Trophoblast cell (in vitro differentiated cells and primary cell): ENCODE results near the gene RBM19.

Experiments used
- DNase-seq, 2 donors: peaks; one replicate each; pipeline ENCODE4 v3.0.0-alpha.2; 2016
- H2AFZ ChIP-seq: 2 replicates; pipeline ENCODE4 v1.6.1; 2013; ENCODE audit warnings: low read length, moderate library complexity, mild to moderate bottlenecking; ENCODE audit not compliant: insufficient read depth, poor library complexity
- H2AK5ac ChIP-seq: 2 replicates; pipeline ENCODE4 v1.6.1; 2013; ENCODE audit warnings: mild to moderate bottlenecking, low read length
- H2BK120ac ChIP-seq: 2 replicates; pipeline ENCODE4 v1.6.1; 2013; ENCODE audit warnings: low read length, mild to moderate bottlenecking, moderate library complexity; ENCODE audit not compliant: insufficient read depth, poor library complexity
- H2BK12ac ChIP-seq: 2 replicates; pipeline ENCODE4 v1.6.1; 2013; ENCODE audit warnings: mild to moderate bottlenecking, low read length, moderate library complexity
- H2BK5ac ChIP-seq: 2 replicates; pipeline ENCODE4 v1.6.1; 2013; ENCODE audit warnings: low read length, low read depth, moderate library complexity, mild to moderate bottlenecking; ENCODE audit not compliant: poor library complexity
- H3K14ac ChIP-seq: 2 replicates; pipeline ENCODE4 v1.6.1; 2013; ENCODE audit warnings: mild to moderate bottlenecking, low read length
- H3K18ac ChIP-seq: 2 replicates; pipeline ENCODE4 v1.6.1; 2013; ENCODE audit warnings: mild to moderate bottlenecking, low read length
- H3K23ac ChIP-seq: 2 replicates; pipeline ENCODE4 v1.6.1; 2013; ENCODE audit warnings: low read length
- H3K27ac ChIP-seq: 2 replicates; pipeline ENCODE4 v1.5.1; 2013; ENCODE audit warnings: low read depth, mild to moderate bottlenecking, inconsistent platforms, low read length, moderate library complexity
- H3K27me3 ChIP-seq: 2 replicates; pipeline ENCODE4 v1.6.1; 2013; ENCODE audit warnings: inconsistent platforms, mild to moderate bottlenecking, low read length, moderate library complexity; ENCODE audit not compliant: insufficient read depth
- H3K36me3 ChIP-seq, 2 experiments: 1 replicate in 1 of 2; 2 replicates in 1 of 2; pipeline ENCODE4 v1.6.1; 2013; ENCODE audit warnings: low read length in 2 of 2, mild to moderate bottlenecking in 2 of 2, moderate library complexity in 1 of 2; ENCODE audit not compliant: insufficient read depth in 2 of 2, control insufficient read depth in 1 of 2
- H3K4ac ChIP-seq: 2 replicates; pipeline ENCODE4 v1.6.1; 2013; ENCODE audit warnings: low read depth, mild to moderate bottlenecking, low read length, moderate library complexity
- H3K4me1 ChIP-seq, 2 experiments: 1 replicate in 1 of 2; 2 replicates in 1 of 2; pipeline ENCODE4 v1.6.1; 2013; ENCODE audit warnings: low read length in 2 of 2, mild to moderate bottlenecking in 2 of 2, moderate library complexity in 1 of 2; ENCODE audit not compliant: insufficient read depth in 2 of 2, control insufficient read depth in 1 of 2
- H3K4me2 ChIP-seq: 2 replicates; pipeline ENCODE4 v1.6.1; 2013; ENCODE audit warnings: inconsistent platforms, mild to moderate bottlenecking, low read length, moderate library complexity
- H3K4me3 ChIP-seq: 2 replicates; pipeline ENCODE4 v1.5.1; 2013; ENCODE audit warnings: mild to moderate bottlenecking, low read depth, low read length, inconsistent platforms
- H3K79me1 ChIP-seq: one replicate; pipeline ENCODE4 v1.6.1; 2013; ENCODE audit warnings: low read length
- H3K79me2 ChIP-seq: 2 replicates; pipeline ENCODE4 v1.6.1; 2013; ENCODE audit warnings: low read length, mild to moderate bottlenecking; ENCODE audit not compliant: control insufficient read depth, insufficient read depth, poor library complexity
- H3K9ac ChIP-seq: 2 replicates; pipeline ENCODE4 v1.6.1; 2013; ENCODE audit warnings: mild to moderate bottlenecking, low read length
- H3K9me3 ChIP-seq: 2 replicates; pipeline ENCODE4 v1.6.1; 2013; ENCODE audit warnings: low read depth, mild to moderate bottlenecking, control low read depth, inconsistent platforms, low read length; ENCODE audit not compliant: insufficient read depth
- H4K12ac ChIP-seq: 2 replicates; pipeline ENCODE4 v1.6.1; 2013; ENCODE audit warnings: low read depth, mild to moderate bottlenecking, low read length, moderate library complexity
- H4K8ac ChIP-seq: 2 replicates; pipeline ENCODE4 v1.6.1; 2013; ENCODE audit warnings: low read depth, mild to moderate bottlenecking, low read length, moderate library complexity
- H4K91ac ChIP-seq: one replicate; pipeline ENCODE4 v1.6.1; 2013; ENCODE audit warnings: low read depth, mild to moderate bottlenecking, low read length, moderate library complexity
- WGBS: extraction: QIAGEN DNeasy Blood & Tissue Kit; methylation state at CpG from one replicate; pipeline ENCODE4 v1.1.7; 2013; ENCODE audit warnings: missing lambda C conversion rate; ENCODE audit not compliant: insufficient read length, insufficient coverage; ENCODE audit errors: extremely low coverage; 5-methylcytosine and 5-hydroxymethylcytosine counted together

RBM19 gene

DNA sequence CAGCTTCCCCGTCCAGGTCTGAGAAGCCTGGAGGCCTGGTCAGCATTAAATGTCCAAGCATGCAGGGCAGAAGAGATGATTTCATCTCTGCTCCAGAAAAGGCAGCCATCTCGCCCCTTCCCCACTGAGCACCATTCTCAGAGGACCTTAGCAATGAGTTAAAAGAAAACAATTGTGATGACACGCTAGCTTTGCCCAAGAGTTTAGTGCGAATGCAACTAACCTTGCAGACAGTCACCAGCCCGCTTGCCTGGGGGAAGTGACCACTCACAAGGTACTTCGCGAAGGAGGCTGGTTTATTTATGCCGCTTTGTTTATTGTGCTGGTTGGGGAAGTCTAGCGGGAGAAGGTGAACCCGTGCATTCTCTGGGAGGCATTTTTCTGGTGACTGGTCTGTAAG lies 170.7 kb downstream of the RBM19 start:
- H2AFZ ChIP-seq: no peak overlapping the region
- H3K4ac ChIP-seq: no peak overlapping the region
- no peaks in the 10 kb centered on the region for H3K27me3 ChIP-seq
- H2AK5ac ChIP-seq: no peak overlapping the region
- no peaks in the 10 kb centered on the region for H3K79me2 ChIP-seq
- H3K27ac ChIP-seq: no peak overlapping the region
- no peaks in the 10 kb centered on the region for H3K79me1 ChIP-seq
- WGBS: no CpG with 5 or more reads among the region's 10 CpGs
- H4K8ac ChIP-seq: no peak overlapping the region
- no peak overlapping the region for H4K91ac ChIP-seq
- H2BK120ac ChIP-seq: no peak overlapping the region
- no peak overlapping the region for H2BK5ac ChIP-seq
- no peaks in the 10 kb centered on the region for H3K4me1 ChIP-seq
- H3K18ac ChIP-seq: no peak overlapping the region
- no peak overlapping the region for H2BK12ac ChIP-seq
- H3K4me3 ChIP-seq: no peak overlapping the region
- H3K23ac ChIP-seq: no peak overlapping the region
- no peaks in the 10 kb centered on the region for H3K9me3 ChIP-seq
- DNase-seq: no peak
- no peaks in the 10 kb centered on the region for H3K36me3 ChIP-seq
- H3K9ac ChIP-seq: no peak overlapping the region
- no peak overlapping the region for H4K12ac ChIP-seq
- H3K14ac ChIP-seq: no peak overlapping the region
- H3K4me2 ChIP-seq: no peak overlapping the region

DNA sequence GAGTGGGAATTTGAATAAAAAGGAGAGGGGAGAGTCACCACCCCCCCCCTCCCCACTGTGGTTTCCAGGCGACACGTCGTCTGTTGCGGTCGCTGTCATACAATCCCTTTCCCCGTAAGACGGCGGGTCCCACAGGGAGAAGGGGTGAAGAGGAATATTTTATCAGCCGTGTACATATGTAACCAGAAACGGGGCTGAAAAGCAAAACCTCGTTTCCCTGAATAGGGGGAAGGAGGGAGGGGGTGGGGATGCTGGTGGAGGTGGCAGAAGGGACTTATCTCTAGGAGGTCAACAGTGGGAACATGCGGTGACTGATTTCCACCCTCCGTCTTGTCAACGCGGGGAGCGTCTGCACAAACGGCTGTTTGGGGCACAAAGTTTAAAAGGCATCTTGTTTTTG lies 171.4 kb downstream of the RBM19 start:
- Histone ChIP-seq H4K12ac (no peak overlapping the region), H3K36me3 (no peaks in the 10 kb centered on the region), H3K4ac (no peak overlapping the region), H2AK5ac (no peak overlapping the region), H2BK12ac (no peak overlapping the region), H3K18ac (no peak overlapping the region), H2AFZ (no peak overlapping the region), H4K8ac (no peak overlapping the region), H3K9me3 (no peaks in the 10 kb centered on the region), H3K14ac (no peak overlapping the region), H3K27ac (no peak overlapping the region), H3K23ac (no peak overlapping the region), H4K91ac (no peak overlapping the region), H3K9ac (no peak overlapping the region), H3K79me1 (no peaks in the 10 kb centered on the region), H3K27me3 (no peaks in the 10 kb centered on the region), H2BK5ac (no peak overlapping the region), H3K4me1 (no peaks in the 10 kb centered on the region), H3K79me2 (no peaks in the 10 kb centered on the region), H2BK120ac (no peak overlapping the region), H3K4me2 (no peak overlapping the region), H3K4me3 (no peak overlapping the region)
- WGBS: no CpG with 5 or more reads among the region's 17 CpGs
- DNase-seq: no peak

DNA sequence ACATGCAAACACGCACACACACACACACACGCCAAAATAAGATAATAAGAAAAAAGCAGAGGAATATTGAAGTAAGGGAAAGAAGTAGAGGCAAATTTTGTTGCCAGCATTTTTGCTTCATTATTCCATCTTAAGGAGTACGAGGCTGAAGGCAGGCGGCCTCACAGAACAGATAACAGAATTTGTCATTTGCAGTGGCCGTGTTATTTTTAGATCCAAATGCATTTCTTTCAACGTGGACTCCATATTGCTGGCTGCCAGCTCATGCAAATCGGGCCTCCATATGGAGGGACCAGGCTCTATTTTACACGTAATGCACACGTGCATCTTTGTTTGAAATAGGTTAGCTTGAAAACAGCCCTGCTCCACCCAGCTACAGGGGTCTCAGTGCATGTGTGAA lies 172.9 kb downstream of the RBM19 start:
- H3K4ac ChIP-seq: no peak overlapping the region
- no peak overlapping the region for H3K4me3 ChIP-seq
- no peak overlapping the region for H3K9ac ChIP-seq
- H4K8ac ChIP-seq: no peak overlapping the region
- no peak overlapping the region for H3K27ac ChIP-seq
- no peaks in the 10 kb centered on the region for H3K9me3 ChIP-seq
- H4K91ac ChIP-seq: no peak overlapping the region
- no CpG with 5 or more reads among the region's 9 CpGs for WGBS
- H2BK120ac ChIP-seq: no peak overlapping the region
- H3K14ac ChIP-seq: no peak overlapping the region
- no peak overlapping the region for H3K23ac ChIP-seq
- no peak overlapping the region for H2BK5ac ChIP-seq
- no peak overlapping the region for H2AFZ ChIP-seq
- H3K27me3 ChIP-seq: no peaks in the 10 kb centered on the region
- no peak for DNase-seq
- H4K12ac ChIP-seq: no peak overlapping the region
- H3K4me1 ChIP-seq: no peaks in the 10 kb centered on the region
- H3K4me2 ChIP-seq: no peak overlapping the region
- no peak overlapping the region for H2AK5ac ChIP-seq
- no peaks in the 10 kb centered on the region for H3K79me2 ChIP-seq
- H3K36me3 ChIP-seq: no peaks in the 10 kb centered on the region
- H2BK12ac ChIP-seq: no peak overlapping the region
- H3K79me1 ChIP-seq: no peaks in the 10 kb centered on the region
- no peak overlapping the region for H3K18ac ChIP-seq

DNA sequence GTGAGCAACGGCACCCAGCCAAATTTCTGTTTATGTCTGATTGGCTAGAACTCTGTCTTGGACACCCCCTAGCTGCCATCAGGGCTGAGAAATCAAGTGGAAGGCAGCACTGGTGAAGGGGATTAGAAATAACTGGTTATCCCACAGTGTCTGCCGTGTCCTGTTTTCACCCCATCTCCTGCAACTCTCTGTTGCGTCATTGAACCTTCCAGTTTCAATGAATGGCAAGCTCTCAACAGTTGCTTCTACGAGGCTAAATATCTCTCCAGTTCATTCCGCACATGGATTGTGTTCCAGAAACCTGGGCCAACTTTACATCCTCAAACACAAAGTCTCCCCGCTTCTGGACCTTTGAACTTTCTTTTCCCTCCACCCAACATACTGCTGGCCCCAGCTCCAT lies 173.7 kb downstream of the RBM19 start:
- no peaks in the 10 kb centered on the region for H3K36me3 ChIP-seq
- H3K27me3 ChIP-seq: no peaks in the 10 kb centered on the region
- H3K23ac ChIP-seq: no peak overlapping the region
- H2BK12ac ChIP-seq: no peak overlapping the region
- H3K14ac ChIP-seq: no peak overlapping the region
- H3K4ac ChIP-seq: no peak overlapping the region
- no peak overlapping the region for H2AFZ ChIP-seq
- no peak overlapping the region for H3K18ac ChIP-seq
- H4K91ac ChIP-seq: no peak overlapping the region
- no peak for DNase-seq
- no peak overlapping the region for H3K4me3 ChIP-seq
- no peak overlapping the region for H2BK5ac ChIP-seq
- no peak overlapping the region for H2AK5ac ChIP-seq
- H2BK120ac ChIP-seq: no peak overlapping the region
- H3K9ac ChIP-seq: no peak overlapping the region
- no peak overlapping the region for H3K27ac ChIP-seq
- no CpG with 5 or more reads among the region's 6 CpGs for WGBS
- H4K12ac ChIP-seq: no peak overlapping the region
- H3K79me2 ChIP-seq: no peaks in the 10 kb centered on the region
- H3K4me1 ChIP-seq: no peaks in the 10 kb centered on the region
- no peak overlapping the region for H3K4me2 ChIP-seq
- H3K79me1 ChIP-seq: no peaks in the 10 kb centered on the region
- no peaks in the 10 kb centered on the region for H3K9me3 ChIP-seq
- no peak overlapping the region for H4K8ac ChIP-seq
